PC-3 (cell line): ENCODE data around the gene KRTAP5-5.

Source experiments
- EZH2 ChIP-seq: fragments of 300-600 bp; sonication (generic); IDR thresholded peaks from one replicate; pipeline ENCODE4 v1.6.1; 2017; ENCODE audit warnings: antibody characterized with exemption, mild to moderate bottlenecking, low read length; ENCODE audit not compliant: unreplicated experiment
- TF ChIP-seq, protein P1 (sequence below): fragments of 300-600 bp; sonication (generic); conservative IDR thresholded peaks from 2 replicates; pipeline ENCODE4 v1.5.1; 2017; ENCODE audit warnings: antibody characterized with exemption, low read depth, mild to moderate bottlenecking, low read length

DNA sequence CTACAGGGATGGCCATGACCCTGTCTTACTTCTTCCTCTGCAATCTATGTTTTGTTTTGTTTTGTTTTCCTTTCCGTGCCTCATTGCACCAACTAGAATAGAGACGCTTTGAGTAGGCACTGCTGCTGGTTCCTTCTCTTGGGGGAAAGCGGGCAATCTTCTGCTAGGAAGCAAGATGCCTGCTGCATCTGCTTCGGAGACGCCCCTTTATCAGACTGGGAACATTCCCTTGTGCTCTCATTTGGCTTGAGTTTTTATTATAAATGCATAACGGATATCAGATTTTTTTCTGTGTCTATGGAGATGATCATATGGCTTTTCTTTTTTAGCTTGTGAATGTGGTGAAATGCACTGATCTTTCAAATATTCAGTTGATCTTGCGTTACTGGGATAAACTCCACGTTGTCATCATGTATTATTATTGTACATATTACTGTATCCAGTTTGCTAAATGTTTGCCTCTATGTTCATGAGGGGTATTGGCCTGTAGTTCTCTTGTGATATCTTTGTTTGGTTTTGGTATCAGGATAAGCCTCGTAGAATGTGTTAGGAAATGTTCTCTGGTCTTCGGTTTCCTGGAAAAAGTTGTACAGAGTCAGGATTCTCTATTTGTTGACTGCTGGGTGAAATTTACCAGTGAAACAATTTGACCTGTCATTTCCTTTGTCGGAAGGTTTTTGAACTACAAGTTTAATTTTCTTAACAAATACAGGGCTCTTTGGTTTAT, 44.0 kb downstream of the KRTAP5-5 start:
- TF ChIP-seq, protein P1, sequence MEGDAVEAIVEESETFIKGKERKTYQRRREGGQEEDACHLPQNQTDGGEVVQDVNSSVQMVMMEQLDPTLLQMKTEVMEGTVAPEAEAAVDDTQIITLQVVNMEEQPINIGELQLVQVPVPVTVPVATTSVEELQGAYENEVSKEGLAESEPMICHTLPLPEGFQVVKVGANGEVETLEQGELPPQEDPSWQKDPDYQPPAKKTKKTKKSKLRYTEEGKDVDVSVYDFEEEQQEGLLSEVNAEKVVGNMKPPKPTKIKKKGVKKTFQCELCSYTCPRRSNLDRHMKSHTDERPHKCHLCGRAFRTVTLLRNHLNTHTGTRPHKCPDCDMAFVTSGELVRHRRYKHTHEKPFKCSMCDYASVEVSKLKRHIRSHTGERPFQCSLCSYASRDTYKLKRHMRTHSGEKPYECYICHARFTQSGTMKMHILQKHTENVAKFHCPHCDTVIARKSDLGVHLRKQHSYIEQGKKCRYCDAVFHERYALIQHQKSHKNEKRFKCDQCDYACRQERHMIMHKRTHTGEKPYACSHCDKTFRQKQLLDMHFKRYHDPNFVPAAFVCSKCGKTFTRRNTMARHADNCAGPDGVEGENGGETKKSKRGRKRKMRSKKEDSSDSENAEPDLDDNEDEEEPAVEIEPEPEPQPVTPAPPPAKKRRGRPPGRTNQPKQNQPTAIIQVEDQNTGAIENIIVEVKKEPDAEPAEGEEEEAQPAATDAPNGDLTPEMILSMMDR = no peak
- TF ChIP-seq EZH2 = no peak
